22Rv1 (cell line): ENCODE measurements around the gene MARK4.

Source experiments
- H3K27ac ChIP-seq: fragments of 450-650 bp; 2 replicates; pipeline ENCODE4 v1.5.1; 2017
- ZFX ChIP-seq: fragments of 450-650 bp; IDR thresholded peaks from 2 replicates; pipeline ENCODE4 v1.6.1; 2017; ENCODE audit warnings: antibody characterized with exemption, borderline replicate concordance
- TF ChIP-seq, protein P1 (sequence below): fragments of 450-650 bp; IDR thresholded peaks from 2 replicates; pipeline ENCODE4 v1.5.1; 2017; ENCODE audit warnings: mild to moderate bottlenecking

MARK4 gene

DNA sequence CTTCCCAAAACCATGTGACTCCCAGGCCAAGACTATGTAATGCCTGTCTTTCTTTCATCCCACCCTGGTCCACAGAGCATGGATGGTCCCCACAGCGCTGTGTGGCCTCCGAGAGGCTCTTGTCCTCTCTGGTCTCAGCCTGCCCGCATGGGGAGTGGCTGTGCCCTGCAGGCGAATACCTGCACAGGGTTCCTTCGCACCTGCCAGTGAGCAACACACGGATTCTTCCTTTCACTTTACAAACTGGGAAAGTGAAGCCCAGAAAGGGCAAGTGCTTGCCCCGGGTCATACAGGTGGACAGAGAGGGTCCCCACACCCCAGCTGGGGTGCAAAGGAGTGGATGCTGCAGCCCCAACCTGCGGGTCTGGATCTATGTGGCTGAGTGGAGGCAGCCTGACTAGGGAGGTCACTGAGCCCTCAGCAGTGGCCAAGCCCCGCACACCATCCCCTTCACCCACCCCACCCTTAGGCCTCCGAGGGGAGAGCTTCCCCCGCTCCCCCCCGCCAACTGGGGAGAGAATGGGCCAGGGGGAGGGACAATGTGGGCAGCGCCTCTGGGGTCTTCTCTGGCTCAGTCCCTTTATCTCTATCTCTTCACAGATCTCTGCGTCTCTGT lies 747 bp upstream of the MARK4 start:
- 0 out of 2 replicates have a peak overlapping the region, but pooled peaks have one; percentile 34 for H3K27ac ChIP-seq
- TF ChIP-seq, protein P1, sequence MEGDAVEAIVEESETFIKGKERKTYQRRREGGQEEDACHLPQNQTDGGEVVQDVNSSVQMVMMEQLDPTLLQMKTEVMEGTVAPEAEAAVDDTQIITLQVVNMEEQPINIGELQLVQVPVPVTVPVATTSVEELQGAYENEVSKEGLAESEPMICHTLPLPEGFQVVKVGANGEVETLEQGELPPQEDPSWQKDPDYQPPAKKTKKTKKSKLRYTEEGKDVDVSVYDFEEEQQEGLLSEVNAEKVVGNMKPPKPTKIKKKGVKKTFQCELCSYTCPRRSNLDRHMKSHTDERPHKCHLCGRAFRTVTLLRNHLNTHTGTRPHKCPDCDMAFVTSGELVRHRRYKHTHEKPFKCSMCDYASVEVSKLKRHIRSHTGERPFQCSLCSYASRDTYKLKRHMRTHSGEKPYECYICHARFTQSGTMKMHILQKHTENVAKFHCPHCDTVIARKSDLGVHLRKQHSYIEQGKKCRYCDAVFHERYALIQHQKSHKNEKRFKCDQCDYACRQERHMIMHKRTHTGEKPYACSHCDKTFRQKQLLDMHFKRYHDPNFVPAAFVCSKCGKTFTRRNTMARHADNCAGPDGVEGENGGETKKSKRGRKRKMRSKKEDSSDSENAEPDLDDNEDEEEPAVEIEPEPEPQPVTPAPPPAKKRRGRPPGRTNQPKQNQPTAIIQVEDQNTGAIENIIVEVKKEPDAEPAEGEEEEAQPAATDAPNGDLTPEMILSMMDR: no peak
- no peak for TF ChIP-seq ZFX

DNA sequence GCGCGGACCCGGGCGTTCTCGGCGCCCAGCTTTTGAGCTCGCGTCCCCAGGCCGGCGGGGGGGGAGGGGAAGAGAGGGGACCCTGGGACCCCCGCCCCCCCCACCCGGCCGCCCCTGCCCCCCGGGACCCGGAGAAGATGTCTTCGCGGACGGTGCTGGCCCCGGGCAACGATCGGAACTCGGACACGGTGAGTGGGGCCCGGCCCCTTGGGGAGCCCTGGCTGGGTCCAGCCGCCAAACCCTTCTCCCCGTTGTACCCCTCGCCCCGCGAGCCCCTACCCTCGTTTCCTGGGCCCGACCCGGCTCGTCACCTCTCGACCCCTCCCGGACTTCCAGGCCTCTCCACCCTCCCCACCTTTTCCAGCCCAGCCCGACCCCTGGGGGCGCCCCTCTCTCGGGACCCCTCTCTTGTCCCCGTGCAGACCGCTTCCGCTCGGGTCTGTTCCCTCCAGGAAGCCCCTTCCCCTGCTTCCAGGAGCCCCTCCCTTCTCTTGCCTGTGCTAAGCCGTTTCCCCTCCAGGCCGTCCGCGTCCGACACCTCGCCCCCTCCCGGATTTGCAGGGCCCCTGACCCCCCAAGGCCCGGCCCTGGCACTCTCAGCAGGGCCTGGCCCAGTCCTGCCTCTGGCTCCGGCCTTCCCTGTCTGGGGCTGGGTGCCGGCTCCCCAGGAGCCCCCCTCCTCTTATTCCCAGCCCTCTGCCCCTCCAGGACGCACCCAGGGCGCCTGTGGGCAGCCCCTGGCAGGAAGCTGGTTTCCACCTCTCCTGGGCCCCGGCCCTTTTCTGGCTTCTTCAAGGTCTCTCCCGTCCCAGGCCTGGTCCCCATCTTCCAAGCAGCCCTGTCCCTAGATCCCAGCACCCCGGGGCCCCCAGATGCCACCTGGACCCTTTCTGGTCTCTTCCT lies 632 bp downstream of the MARK4 start:
- no peak for TF ChIP-seq ZFX
- TF ChIP-seq, protein P1: no peak
- peak overlapping the region; percentile 34; the same call in 1 of the 2 replicates for H3K27ac ChIP-seq

DNA sequence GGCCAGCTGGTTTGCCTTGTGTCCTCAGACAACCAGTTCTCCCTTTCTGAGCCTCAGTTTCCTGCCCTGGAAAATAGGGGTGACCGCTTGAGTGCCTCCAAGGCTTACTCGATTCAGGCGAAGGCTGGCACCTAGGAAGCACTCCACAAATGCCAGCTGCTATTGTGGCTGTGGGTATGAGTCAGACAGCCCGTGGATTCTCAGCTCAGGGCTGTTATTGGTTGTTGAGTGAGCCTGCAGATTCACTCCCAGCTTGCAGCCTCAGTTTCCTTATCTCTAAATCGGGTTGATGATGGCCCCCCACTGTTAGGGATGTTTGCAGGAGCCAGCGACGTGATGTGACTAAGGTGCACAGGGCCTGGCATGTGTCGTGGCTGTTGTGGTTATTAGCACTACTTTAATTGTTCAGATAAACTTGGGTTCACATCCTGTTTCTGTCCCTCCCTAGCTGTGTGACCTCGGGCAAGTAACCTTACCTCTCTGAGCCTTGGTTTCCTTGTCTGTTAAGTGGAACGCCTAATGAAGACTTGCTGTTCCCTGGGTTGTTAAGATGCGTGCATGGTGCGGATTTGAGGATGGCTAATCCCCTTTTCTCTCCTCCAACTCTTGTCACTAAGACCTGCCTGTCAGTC lies 2.4 kb downstream of the MARK4 start:
- H3K27ac ChIP-seq: no peak overlapping the region
- TF ChIP-seq, protein P1: no peak
- TF ChIP-seq ZFX: no peak

DNA sequence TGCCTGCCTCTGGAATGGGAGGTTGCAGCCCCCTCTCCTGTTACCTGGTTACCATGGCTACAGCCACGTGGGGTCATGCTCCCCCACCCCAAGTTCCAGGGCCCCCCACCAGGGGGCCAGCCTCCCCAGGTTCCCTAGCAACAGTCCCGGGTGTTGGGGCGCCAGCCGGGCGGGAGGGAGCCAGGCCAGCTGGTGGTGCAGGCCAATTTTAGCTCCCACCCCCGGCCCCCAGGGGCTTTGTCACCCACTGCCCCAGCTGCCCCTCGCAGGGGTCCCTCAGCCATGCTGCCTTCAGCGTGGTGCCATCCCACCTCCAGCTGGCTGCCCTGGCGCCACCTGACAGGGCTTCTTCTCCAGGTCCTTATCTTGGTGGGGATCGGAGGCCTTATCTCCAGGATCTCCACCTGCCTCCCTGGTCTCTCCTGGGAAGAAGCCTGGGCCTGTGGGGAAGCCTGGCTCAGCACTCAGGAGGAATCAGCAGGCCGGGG lies 3.0 kb downstream of the MARK4 start:
- H3K27ac ChIP-seq: no peak overlapping the region
- TF ChIP-seq, protein P1: no peak
- no peak for TF ChIP-seq ZFX

DNA sequence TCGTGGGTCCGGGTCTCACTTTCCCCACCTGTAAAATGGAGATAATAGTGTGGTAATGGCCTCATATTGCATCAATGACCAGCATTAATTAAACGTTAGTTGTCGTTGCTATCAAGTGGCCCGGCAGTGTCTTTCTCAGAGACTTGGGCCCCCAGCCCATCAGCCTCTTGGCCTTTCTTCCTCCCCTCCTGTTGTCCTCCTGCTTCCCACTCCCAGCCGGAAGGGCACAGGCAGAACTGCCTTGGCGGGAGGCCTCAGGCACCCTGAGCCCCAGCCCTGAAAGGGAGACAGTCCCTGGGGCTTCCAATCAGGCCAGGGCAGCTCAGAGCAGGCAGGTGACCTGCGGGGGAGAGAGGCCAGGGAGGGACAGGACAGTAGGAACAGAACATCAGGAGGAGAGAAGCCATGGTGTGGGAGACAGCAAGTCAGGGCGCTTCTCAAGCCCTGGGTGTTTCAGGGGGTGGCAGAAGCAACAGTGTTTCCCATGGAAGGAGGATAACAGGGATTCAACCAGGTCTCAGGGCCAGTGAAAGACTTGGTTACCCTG lies 4.6 kb downstream of the MARK4 start:
- no peak overlapping the region for H3K27ac ChIP-seq
- no peak for TF ChIP-seq ZFX
- TF ChIP-seq, protein P1: no peak

DNA sequence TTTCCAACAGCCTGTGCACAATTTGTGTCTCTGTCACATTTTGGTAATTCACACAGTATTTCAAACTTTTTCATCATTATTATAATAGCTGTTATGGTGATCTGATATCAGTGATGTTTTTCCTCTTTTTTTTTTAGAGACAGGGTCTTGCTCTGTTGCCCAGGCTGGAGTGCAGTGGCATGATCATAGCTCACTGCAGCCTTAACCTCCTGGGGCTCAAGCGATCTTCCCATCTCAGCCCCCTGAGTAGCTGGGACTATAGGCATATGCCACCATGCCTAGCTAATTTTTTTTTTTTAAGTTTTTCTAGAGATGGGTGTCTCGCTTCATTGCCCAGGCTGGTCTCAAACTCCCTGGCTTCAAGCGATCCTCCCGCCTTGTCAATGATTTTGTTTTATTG lies 5.8 kb downstream of the MARK4 start:
- no peak overlapping the region for H3K27ac ChIP-seq
- no peak for TF ChIP-seq ZFX
- TF ChIP-seq, protein P1: no peak
